Uterus (tissue), 4 donors: ENCODE measurements around the gene DDX49. TPM values are rescaled to one million over a fixed set of nuclear protein-coding genes. Genes with fewer than 3 reads are reported as not detected.

Experiments
- DNase-seq, 2 donors: peaks; one replicate each; pipeline ENCODE4 v3.0.0-alpha.2; 2019 to 2020
- H3K27ac ChIP-seq, 2 donors: fragments of 200-600 bp; sonication (generic); 1 replicate in 1 of 2; 2 replicates in 1 of 2; pipeline ENCODE4 v1.5.1; 2016 to 2018
- H3K27me3 ChIP-seq, 2 donors: fragments of 200-600 bp; sonication (generic); one replicate each; pipeline ENCODE4 v1.5.1; 2018 to 2019; ENCODE audit warnings: control low read depth in 1 of 2
- H3K36me3 ChIP-seq, 2 donors: fragments of 200-600 bp; sonication (generic); one replicate each; pipeline ENCODE4 v1.5.1; 2019; ENCODE audit warnings: control low read depth in 1 of 2
- H3K4me1 ChIP-seq, 2 donors: fragments of 200-600 bp; sonication (generic); one replicate each; pipeline ENCODE4 v1.5.1; 2018 to 2019; ENCODE audit warnings: control low read depth in 1 of 2
- H3K4me3 ChIP-seq, 2 donors: fragments of 200-600 bp; sonication (generic); 1 replicate in 1 of 2; 2 replicates in 1 of 2; pipeline ENCODE4 v1.5.1; 2018 to 2019; ENCODE audit warnings: mild to moderate bottlenecking in 1 of 2
- H3K9me3 ChIP-seq, 2 donors: fragments of 200-600 bp; sonication (generic); one replicate each; pipeline ENCODE4 v1.5.1; 2019; ENCODE audit warnings: control low read depth in 1 of 2
- POLR2A ChIP-seq, 2 donors: fragments of 450-650 bp; IDR thresholded peaks; one replicate each; pipeline ENCODE4 v1.6.1; 2016; ENCODE audit warnings: antibody characterized with exemption in 2 of 2, mild to moderate bottlenecking in 1 of 2, moderate library complexity in 1 of 2
- intact Hi-C: fragments of 100-400 bp; cut with DNase I; formaldehyde crosslinking; loops from one replicate; pipeline ENCODE4 v1.15.1; 2023; ENCODE audit warnings: low total_unique reads
- total RNA-seq, 4 donors: library from RNA; depleted of rRNA in 3 of 4; stranded (reverse); fragments of >200 nt in 3 of 4; gene quantifications; one replicate each; pipeline versions ENCODE4 v1.1.0 to v1.2.4, GENCODE V29; 2014 to 2023
- TF ChIP-seq, protein P1 (sequence below), 4 experiments: fragments of 200-600 bp in 2 of 4; fragments of 450-650 bp in 2 of 4; sonication (generic) in 2 of 4; IDR thresholded peaks; one replicate each; pipeline ENCODE4 v1.5.1; 2016 to 2019; ENCODE audit warnings: antibody characterized with exemption in 4 of 4, mild to moderate bottlenecking in 2 of 4, moderate library complexity in 1 of 4
- donor health status: DM: yes; HTN: yes; CAD: no.

Gene DDX49, protein sequence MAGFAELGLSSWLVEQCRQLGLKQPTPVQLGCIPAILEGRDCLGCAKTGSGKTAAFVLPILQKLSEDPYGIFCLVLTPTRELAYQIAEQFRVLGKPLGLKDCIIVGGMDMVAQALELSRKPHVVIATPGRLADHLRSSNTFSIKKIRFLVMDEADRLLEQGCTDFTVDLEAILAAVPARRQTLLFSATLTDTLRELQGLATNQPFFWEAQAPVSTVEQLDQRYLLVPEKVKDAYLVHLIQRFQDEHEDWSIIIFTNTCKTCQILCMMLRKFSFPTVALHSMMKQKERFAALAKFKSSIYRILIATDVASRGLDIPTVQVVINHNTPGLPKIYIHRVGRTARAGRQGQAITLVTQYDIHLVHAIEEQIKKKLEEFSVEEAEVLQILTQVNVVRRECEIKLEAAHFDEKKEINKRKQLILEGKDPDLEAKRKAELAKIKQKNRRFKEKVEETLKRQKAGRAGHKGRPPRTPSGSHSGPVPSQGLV
- total RNA-seq: 10 to 100 TPM; 27.7 to 40.9 (median 31.4) TPM

DNA sequence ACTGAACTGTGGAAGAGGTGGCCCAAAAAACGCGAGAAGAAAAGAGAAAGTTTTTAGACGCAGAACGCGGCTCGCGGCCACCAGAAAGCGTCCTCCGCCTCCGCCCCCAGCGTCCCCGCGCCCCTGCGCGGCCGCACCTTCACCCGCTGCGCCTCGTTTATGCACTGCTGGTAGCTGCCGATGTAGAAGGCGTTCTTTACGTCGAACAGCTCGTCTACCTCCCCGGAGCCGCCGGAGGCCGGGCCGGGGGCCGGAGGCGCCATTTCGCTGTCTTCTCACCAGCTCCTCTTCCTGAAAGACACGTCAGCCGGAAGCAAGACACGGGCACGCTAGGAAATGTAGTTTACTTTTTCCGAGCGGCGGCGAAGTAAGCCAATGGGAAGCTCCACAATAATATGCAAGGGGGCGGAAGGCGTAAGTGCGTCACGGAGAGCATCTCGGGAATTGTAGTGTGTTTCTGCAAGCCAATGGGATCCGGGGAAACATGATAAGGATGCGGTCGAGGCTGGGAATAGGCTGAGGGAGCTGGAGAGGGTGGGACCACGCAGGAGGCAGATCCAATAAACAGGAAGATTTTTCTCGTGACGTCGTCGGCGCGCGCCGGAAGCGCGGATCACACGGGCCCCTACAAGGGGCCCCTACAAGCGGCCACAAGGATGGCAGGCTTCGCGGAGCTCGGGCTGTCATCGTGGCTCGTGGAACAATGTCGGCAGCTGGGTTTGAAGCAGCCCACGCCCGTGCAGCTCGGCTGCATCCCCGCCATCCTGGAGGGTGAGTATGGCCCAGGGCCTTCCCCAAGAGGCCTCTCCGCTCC lies at the start of gene DDX49, which contains the start of gene COPE:
Gene DDX49 (plus strand): TSS at position 630 of the 814 bp plus-strand sequence. CDS start 27 bp downstream, at position 657.
Gene COPE (minus strand): TSS at position 302 of the 814 bp plus-strand sequence. CDS start 39 bp downstream, at position 263.
- no peaks in the 10 kb centered on the region for H3K36me3 ChIP-seq
- H3K4me1 ChIP-seq: peaks cover 5 to 11% of the 10 kb centered on the region in 2 donors
- peak within 1 kb of the TSS; percentile 96 to 97 for H3K4me3 ChIP-seq
- no peaks in the 10 kb centered on the region for H3K27me3 ChIP-seq
- peak; percentile 96 to 99 for DNase-seq
- H3K27ac ChIP-seq: peak within 1 kb of the TSS; percentile 71 to 91
- no peaks in the 10 kb centered on the region for H3K9me3 ChIP-seq
- TF ChIP-seq, protein P1, sequence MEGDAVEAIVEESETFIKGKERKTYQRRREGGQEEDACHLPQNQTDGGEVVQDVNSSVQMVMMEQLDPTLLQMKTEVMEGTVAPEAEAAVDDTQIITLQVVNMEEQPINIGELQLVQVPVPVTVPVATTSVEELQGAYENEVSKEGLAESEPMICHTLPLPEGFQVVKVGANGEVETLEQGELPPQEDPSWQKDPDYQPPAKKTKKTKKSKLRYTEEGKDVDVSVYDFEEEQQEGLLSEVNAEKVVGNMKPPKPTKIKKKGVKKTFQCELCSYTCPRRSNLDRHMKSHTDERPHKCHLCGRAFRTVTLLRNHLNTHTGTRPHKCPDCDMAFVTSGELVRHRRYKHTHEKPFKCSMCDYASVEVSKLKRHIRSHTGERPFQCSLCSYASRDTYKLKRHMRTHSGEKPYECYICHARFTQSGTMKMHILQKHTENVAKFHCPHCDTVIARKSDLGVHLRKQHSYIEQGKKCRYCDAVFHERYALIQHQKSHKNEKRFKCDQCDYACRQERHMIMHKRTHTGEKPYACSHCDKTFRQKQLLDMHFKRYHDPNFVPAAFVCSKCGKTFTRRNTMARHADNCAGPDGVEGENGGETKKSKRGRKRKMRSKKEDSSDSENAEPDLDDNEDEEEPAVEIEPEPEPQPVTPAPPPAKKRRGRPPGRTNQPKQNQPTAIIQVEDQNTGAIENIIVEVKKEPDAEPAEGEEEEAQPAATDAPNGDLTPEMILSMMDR (IDR thresholded peaks at IDR 0.05): peak in 1 of 4 experiments; percentile 4
- TF ChIP-seq POLR2A (IDR thresholded peaks at IDR 0.05): peak; percentile 63 to 82
- intact Hi-C loops: no loop called here

DNA sequence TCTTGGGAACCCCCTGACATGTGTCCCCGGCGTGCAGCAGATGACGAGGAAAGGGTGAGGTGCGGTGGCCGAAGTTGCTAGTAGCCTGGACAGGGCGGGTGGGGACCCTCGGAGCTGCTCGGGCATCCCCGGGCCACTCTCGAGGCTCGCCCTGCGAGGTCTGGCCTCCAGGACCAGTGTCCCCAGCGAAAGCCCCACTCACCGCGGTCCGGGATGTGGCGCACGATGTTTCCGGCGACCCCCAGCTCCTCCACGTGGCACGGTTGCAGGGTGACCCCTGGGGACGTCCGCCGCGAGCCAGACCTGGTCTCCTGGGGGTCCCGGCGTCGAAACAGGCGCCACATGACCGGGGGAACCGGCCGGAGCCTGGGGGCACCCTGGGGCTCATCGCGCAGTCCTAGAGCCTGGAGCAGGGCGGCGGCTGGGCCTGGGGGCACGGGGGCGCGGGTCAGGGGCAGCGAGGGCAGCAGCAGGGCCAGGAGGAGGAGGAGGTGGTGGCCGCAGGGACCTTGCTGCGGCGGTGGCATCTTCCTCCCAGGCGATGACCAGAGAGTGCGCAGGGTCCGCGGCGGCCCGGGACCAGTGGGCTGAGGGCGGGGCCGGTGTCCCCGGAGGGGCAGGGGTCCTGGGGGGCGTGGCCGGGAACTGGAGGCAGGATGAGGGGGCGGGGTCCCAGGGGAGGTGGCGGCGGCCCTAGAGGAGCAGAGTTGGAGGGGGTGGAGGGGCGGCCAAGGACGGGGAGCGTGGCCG lies 49.6 kb upstream of the DDX49 start:
- DNase-seq: no peak
- TF ChIP-seq, protein P1 (IDR thresholded peaks at IDR 0.05): no peak
- no peak for TF ChIP-seq POLR2A (IDR thresholded peaks at IDR 0.05)
- intact Hi-C loops: no loop called here
- no peak overlapping the region for H3K27ac ChIP-seq
- no peaks in the 10 kb centered on the region for H3K27me3 ChIP-seq
- no peaks in the 10 kb centered on the region for H3K9me3 ChIP-seq
- no peaks in the 10 kb centered on the region for H3K36me3 ChIP-seq
- no peaks in the 10 kb centered on the region for H3K4me1 ChIP-seq
- H3K4me3 ChIP-seq: no peak overlapping the region

GRCh38 chr19:18870531-18871172 lies 48.9 kb upstream of the DDX49 start:
- Histone ChIP-seq H3K27me3 (no peaks in the 10 kb centered on the region), H3K36me3 (no peaks in the 10 kb centered on the region), H3K27ac (no peak overlapping the region), H3K4me3 (no peak overlapping the region), H3K4me1 (no peaks in the 10 kb centered on the region), H3K9me3 (no peaks in the 10 kb centered on the region)
- TF ChIP-seq POLR2A (IDR thresholded peaks at IDR 0.05): no peak
- TF ChIP-seq, protein P1 (IDR thresholded peaks at IDR 0.05): no peak
- intact Hi-C loops: no loop called here
- DNase-seq: no peak

- Histone ChIP-seq H3K27me3 (no peaks in the 10 kb centered on the region), H3K9me3 (no peaks in the 10 kb centered on the region), H3K4me1 (no peaks in the 10 kb centered on the region), H3K36me3 (no peaks in the 10 kb centered on the region), H3K27ac (no peak overlapping the region), H3K4me3 (no peak overlapping the region)
- TF ChIP-seq POLR2A (IDR thresholded peaks at IDR 0.05): no peak
- TF ChIP-seq, protein P1 (IDR thresholded peaks at IDR 0.05): no peak
- DNase-seq: no peak
- intact Hi-C loops: no loop called here
These were observed 48.0 kb upstream of the DDX49 start for GRCh38 chr19:18871543-18871942.
